Type B pancreatic cell (in vitro differentiated cells): ENCODE measurements around the gene ITGB6. TPM values are rescaled to one million over a fixed set of nuclear protein-coding genes. Genes with fewer than 3 reads are reported as not detected.
A peak's percentile ranks its signal among the peaks of the same experiment; 100 is the strongest.

Experiments used
- DNase-seq: peaks from one replicate; pipeline ENCODE4 v3.0.0; 2021; ENCODE audit warnings: mixed read lengths; ENCODE audit not compliant: unreplicated experiment; ENCODE audit errors: extremely low spot score
- H3K27ac Mint-ChIP-seq: 2 replicates; pipeline ENCODE4 v1.8.0; 2021; ENCODE audit warnings: mild to moderate bottlenecking, mixed read lengths
- H3K27me3 Mint-ChIP-seq: 2 replicates; pipeline ENCODE4 v1.8.0; 2021; ENCODE audit warnings: mixed read lengths
- H3K36me3 Mint-ChIP-seq: 2 replicates; pipeline ENCODE4 v1.8.0; 2021; ENCODE audit warnings: mixed read lengths
- H3K4me1 Mint-ChIP-seq: one replicate; pipeline ENCODE4 v1.8.0; 2021; ENCODE audit warnings: mixed read lengths; ENCODE audit not compliant: unreplicated experiment
- H3K4me3 Mint-ChIP-seq: 2 replicates; pipeline ENCODE4 v1.8.0; 2021; ENCODE audit warnings: mild to moderate bottlenecking, mixed read lengths
- H3K9me3 Mint-ChIP-seq: 2 replicates; pipeline ENCODE4 v1.8.0; 2021; ENCODE audit warnings: mixed read lengths
- total RNA-seq: library from RNA; stranded (reverse); gene quantifications from 2 replicates; pipeline ENCODE4 v1.2.1, GENCODE V29; 2021; ENCODE audit warnings: low replicate concordance
- TF ChIP-seq, protein P1 (sequence below): fragments of 200-600 bp; sonication (generic); conservative IDR thresholded peaks from 2 replicates; pipeline ENCODE4 v1.5.0; 2021; ENCODE audit warnings: antibody characterized with exemption, mild to moderate bottlenecking

ITGB6 gene
- total RNA-seq, 1 donor from 2014 or later = 3.2 TPM

- Mint-ChIP-seq H3K4me1 (peaks cover 37% of the 10 kb centered on the region), H3K27ac (peak overlapping the region; percentile 38)
Observed at GRCh38 chr2:160229591-160229990, 29.5 kb upstream of the ITGB6 start.

GRCh38 chr2:160228141-160228917, 28.3 kb upstream of the ITGB6 start:
- peak overlapping the region; percentile 39 for H3K4me3 Mint-ChIP-seq
- H3K9me3 Mint-ChIP-seq = no peaks in the 10 kb centered on the region
- no peaks in the 10 kb centered on the region for H3K27me3 Mint-ChIP-seq
- H3K27ac Mint-ChIP-seq = peak overlapping the region; percentile 39
- no peak for DNase-seq
- no peaks in the 10 kb centered on the region for H3K36me3 Mint-ChIP-seq
- H3K4me1 Mint-ChIP-seq = peaks cover 46% of the 10 kb centered on the region
- TF ChIP-seq, protein P1, sequence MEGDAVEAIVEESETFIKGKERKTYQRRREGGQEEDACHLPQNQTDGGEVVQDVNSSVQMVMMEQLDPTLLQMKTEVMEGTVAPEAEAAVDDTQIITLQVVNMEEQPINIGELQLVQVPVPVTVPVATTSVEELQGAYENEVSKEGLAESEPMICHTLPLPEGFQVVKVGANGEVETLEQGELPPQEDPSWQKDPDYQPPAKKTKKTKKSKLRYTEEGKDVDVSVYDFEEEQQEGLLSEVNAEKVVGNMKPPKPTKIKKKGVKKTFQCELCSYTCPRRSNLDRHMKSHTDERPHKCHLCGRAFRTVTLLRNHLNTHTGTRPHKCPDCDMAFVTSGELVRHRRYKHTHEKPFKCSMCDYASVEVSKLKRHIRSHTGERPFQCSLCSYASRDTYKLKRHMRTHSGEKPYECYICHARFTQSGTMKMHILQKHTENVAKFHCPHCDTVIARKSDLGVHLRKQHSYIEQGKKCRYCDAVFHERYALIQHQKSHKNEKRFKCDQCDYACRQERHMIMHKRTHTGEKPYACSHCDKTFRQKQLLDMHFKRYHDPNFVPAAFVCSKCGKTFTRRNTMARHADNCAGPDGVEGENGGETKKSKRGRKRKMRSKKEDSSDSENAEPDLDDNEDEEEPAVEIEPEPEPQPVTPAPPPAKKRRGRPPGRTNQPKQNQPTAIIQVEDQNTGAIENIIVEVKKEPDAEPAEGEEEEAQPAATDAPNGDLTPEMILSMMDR = no peak

More at GRCh38 chr2:160229591-160229990, 29.5 kb upstream of the ITGB6 start:
- Mint-ChIP-seq H3K27me3 (no peaks in the 10 kb centered on the region), H3K4me3 (no peak overlapping the region), H3K9me3 (no peaks in the 10 kb centered on the region), H3K36me3 (no peaks in the 10 kb centered on the region)
- DNase-seq = no peak
- TF ChIP-seq, protein P1 = no peak

GRCh38 chr2:160227293-160227915, 27.3 kb upstream of the ITGB6 start:
- H3K27ac Mint-ChIP-seq = peak overlapping the region; percentile 74
- H3K36me3 Mint-ChIP-seq = no peaks in the 10 kb centered on the region
- TF ChIP-seq, protein P1 = no peak
- DNase-seq = no peak
- H3K4me1 Mint-ChIP-seq = peaks cover 53% of the 10 kb centered on the region
- H3K27me3 Mint-ChIP-seq = no peaks in the 10 kb centered on the region
- H3K4me3 Mint-ChIP-seq = peak overlapping the region; percentile 39
- no peaks in the 10 kb centered on the region for H3K9me3 Mint-ChIP-seq

GRCh38 chr2:160226367-160226766, 26.3 kb upstream of the ITGB6 start:
- Mint-ChIP-seq H3K9me3 (no peaks in the 10 kb centered on the region), H3K4me1 (peaks cover 57% of the 10 kb centered on the region), H3K36me3 (no peaks in the 10 kb centered on the region), H3K27me3 (no peaks in the 10 kb centered on the region), H3K27ac (no peak overlapping the region), H3K4me3 (no peak overlapping the region)
- DNase-seq = no peak
- TF ChIP-seq, protein P1 = no peak

DNA sequence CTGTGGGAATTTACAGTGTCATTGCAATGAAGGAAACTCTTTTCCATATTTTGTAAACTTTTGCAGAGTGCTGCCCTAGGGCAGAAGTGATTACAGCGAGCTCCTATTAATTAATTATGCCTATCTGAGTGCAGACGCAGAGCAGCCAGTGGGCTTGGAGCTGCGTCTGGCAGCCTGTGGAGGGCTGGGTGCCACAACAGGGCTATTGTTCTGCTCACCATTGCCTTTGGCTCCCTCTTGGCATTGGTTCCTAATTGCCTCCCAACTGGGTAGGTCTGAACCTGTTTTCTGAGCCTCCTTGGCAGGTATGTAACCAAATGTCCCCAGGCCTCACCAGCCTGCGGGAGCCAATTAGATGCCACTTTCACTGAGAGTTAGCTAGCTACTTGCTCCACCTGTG, 25.6 kb upstream of the ITGB6 start:
- Mint-ChIP-seq H3K4me3 (no peak overlapping the region), H3K9me3 (no peaks in the 10 kb centered on the region), H3K27me3 (no peaks in the 10 kb centered on the region), H3K4me1 (peaks cover 63% of the 10 kb centered on the region), H3K36me3 (no peaks in the 10 kb centered on the region), H3K27ac (no peak overlapping the region)
- DNase-seq = no peak
- TF ChIP-seq, protein P1 = no peak
